ENCODE results near the gene CTSL.

GRCh38 chr9:87732344-87732743 lies 6.4 kb downstream of the CTSL start:
- TF ChIP-seq EZH2 (IDR thresholded peaks at IDR 0.05; ENCODE audit: low read length) = no peak
- TF ChIP-seq CTCF (optimal IDR thresholded peaks at IDR 0.05 in 1 of 3, IDR thresholded peaks at IDR 0.05 in 1 of 3, conservative IDR thresholded peaks at IDR 0.05 in 1 of 3; ENCODE audit: extremely low read depth in 1 of 3, insufficient read depth in 2 of 3, low read length in 3 of 3) = no peak

Data from keratinocyte (primary cell).